ENCODE data around the gene CITED2.

CITED2 gene

DNA sequence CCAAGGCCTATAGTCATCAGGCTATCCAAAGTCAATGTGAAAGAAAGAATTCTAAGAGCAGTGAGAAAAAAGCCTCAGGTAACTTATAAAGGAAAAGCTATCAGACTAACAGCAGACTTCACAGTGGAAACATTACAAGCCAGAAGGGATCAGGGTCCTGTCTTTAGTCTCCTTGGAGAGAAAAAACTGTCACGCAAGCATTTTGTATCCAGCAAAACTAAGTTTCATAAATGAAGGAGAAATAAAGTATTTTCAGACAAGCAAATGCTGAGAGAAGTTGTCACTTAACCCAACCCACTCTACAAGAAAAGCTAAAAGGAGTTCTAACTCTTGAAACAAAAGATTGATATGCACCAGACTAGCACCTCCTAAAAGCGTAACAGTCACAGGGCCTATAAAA, 28.1 kb downstream of the CITED2 start:
- no peak for DNase-seq (ENCODE audit: low read depth)
- in situ Hi-C loops (cut with HindIII; ENCODE audit: low sequenced_read_pairs) = no loop called here
- H3K4me3 ChIP-seq (ENCODE audit: low read depth, low read length) = no peak overlapping the region
- TF ChIP-seq, protein P1, sequence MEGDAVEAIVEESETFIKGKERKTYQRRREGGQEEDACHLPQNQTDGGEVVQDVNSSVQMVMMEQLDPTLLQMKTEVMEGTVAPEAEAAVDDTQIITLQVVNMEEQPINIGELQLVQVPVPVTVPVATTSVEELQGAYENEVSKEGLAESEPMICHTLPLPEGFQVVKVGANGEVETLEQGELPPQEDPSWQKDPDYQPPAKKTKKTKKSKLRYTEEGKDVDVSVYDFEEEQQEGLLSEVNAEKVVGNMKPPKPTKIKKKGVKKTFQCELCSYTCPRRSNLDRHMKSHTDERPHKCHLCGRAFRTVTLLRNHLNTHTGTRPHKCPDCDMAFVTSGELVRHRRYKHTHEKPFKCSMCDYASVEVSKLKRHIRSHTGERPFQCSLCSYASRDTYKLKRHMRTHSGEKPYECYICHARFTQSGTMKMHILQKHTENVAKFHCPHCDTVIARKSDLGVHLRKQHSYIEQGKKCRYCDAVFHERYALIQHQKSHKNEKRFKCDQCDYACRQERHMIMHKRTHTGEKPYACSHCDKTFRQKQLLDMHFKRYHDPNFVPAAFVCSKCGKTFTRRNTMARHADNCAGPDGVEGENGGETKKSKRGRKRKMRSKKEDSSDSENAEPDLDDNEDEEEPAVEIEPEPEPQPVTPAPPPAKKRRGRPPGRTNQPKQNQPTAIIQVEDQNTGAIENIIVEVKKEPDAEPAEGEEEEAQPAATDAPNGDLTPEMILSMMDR (IDR thresholded peaks at IDR 0.05; ENCODE audit: low read depth, low read length, missing control alignments) = no peak

DNA sequence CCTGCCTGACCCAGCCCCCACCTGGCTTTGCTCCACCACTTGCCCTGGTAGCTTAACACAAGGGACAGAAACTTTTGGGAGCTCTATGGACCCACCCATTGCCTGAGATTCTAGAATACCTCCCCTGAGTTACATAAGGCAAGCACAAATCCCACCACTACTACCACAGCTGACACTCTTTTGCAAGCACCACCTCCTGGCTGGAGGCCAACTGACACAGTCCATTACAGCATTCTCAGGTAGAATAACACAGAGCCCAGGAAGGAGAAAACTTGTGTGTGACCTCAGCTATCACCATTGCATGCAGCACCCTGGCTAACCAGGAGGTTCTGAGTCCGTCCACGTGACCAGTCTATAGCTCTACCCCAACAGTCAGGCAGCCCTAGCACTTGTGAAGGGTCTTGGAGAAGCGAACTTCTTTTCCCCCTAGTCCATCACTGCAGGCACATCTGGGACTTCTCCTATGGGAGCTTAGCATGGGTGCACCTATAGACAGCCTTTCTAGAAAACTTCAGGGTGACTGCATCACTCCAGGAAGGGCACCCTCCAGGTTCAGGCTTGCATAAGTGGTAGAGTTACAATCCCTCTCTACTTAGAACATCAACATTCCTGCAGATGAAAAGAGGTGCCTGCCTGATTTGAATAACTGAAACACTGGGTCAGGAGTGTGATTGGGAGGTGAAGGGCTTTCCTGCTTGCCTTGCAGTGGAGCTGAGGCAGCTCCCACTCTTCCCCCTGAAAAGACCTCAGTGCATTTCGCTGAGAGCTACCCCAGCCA, 30.1 kb downstream of the CITED2 start:
- DNase-seq (ENCODE audit: low read depth) = no peak
- in situ Hi-C loops (cut with HindIII; ENCODE audit: low sequenced_read_pairs) = no loop called here
- TF ChIP-seq, protein P1 (IDR thresholded peaks at IDR 0.05; ENCODE audit: low read depth, low read length, missing control alignments) = no peak
- no peak overlapping the region for H3K4me3 ChIP-seq (ENCODE audit: low read depth, low read length)

DNA sequence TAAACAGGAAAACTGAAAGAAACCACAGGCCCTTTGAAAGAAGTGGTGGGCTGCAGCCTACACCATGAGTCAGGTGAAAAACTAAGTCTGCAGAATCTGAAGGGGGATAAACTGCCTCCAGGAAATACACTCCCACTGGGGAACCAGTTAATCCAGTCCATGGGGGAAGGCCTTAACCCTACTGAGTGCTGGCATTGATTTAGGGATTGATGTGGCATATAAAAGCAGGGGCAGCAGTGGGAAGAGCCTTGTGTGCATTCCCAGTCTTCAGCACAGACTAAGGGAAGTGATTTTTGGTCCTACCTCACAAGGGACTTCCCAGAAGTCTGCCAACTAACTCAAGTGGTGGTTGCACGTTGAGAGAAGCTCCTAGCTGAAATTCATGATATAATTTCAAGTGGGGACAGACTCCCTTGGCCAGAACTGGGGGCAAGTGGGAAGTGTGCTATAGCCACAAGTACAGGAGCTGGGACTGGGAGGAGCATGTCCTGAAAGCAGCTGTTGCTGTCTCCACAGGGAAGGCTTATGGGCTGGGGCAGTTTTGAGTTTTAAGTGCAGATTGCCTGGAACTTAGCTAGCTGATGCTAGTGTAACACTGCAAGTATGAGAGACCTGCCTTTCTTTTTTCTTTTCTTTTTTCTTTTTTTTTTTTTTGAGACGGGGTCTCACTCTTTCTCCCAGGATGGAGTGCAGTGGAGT, 31.2 kb downstream of the CITED2 start:
- H3K4me3 ChIP-seq (ENCODE audit: low read depth, low read length) = no peak overlapping the region
- TF ChIP-seq, protein P1 (IDR thresholded peaks at IDR 0.05; ENCODE audit: low read depth, low read length, missing control alignments) = no peak
- in situ Hi-C loops (cut with HindIII; ENCODE audit: low sequenced_read_pairs) = no loop called here
- DNase-seq (ENCODE audit: low read depth) = no peak

DNA sequence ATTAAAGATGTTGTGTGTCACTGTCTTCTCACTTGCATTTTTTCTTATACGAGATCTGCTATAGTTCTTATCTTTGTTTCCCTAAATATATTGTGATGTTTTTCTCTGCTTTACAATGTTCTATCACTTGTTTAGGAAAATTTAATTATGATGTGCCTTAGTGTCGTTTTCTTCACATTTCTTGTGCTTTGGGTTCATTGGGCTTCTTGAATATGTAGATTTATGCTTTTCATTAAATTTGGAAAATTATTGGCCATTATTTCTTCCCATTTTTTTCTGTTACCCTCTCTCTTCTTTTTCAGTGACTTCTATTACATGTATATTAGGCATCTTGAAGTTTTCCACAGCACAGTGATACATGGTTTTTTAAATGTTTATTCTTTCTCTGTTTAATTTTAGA, 33.4 kb downstream of the CITED2 start:
- no peak for DNase-seq (ENCODE audit: low read depth)
- H3K4me3 ChIP-seq (ENCODE audit: low read depth, low read length) = no peak overlapping the region
- in situ Hi-C loops (cut with HindIII; ENCODE audit: low sequenced_read_pairs) = no loop called here
- TF ChIP-seq, protein P1 (IDR thresholded peaks at IDR 0.05; ENCODE audit: low read depth, low read length, missing control alignments) = no peak

DNA sequence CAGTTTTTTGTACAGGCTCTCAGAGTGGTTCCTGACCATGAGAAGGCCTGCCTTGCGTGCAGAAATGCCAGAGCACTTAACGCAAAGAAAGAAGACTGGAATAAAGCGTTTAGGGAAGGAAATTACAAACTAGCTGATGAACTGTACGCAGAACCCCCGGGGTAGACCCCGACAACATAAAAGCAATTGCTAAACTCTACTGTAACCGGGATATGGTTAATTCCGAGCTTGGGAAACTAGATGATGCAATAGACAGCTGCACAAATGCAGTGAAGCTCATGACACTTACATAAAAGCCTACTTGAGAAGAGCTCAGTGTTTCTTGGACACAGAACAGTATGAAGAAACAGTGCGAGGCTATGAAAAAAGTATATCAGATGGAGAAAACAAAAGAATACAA, 35.7 kb downstream of the CITED2 start:
- in situ Hi-C loops (cut with HindIII; ENCODE audit: low sequenced_read_pairs) = no loop called here
- DNase-seq (ENCODE audit: low read depth) = no peak
- TF ChIP-seq, protein P1 (IDR thresholded peaks at IDR 0.05; ENCODE audit: low read depth, low read length, missing control alignments) = no peak
- no peak overlapping the region for H3K4me3 ChIP-seq (ENCODE audit: low read depth, low read length)

DNA sequence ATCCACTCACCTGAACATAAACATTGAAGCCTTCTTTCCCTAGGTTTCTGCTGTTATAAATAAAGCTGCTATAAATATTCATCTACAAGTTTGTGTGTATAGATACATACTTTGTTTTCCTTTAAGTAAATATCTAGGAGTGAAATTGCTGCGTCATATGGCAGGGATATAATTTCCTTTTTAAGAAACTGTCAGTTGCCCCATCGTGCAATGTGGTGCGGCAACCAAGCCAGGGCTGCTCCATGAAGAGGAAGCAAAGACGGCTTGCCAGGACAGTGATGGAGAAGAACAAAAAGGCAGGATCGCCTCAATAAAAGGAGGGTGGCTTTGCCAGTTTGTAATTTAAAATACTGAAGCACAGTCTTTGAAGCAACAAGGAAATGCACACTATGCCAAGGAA, 36.6 kb downstream of the CITED2 start:
- TF ChIP-seq, protein P1 (IDR thresholded peaks at IDR 0.05; ENCODE audit: low read depth, low read length, missing control alignments) = no peak

More for the DNA sequence above, 36.6 kb downstream of the CITED2 start:
- DNase-seq (ENCODE audit: low read depth) = no peak
- H3K4me3 ChIP-seq (ENCODE audit: low read depth, low read length) = no peak overlapping the region
- in situ Hi-C loops (cut with HindIII; ENCODE audit: low sequenced_read_pairs) = no loop called here
